Gastroesophageal sphincter (tissue), 3 donors: ENCODE results near the gene GSTO1.

ENCODE experiments used
- CTCF ChIP-seq, 4 experiments: fragments of 200-600 bp in 2 of 4; fragments of 450-650 bp in 2 of 4; sonication (generic) in 1 of 4; IDR thresholded peaks; one replicate each; pipeline ENCODE4 v1.5.1; 2017 to 2019; ENCODE audit warnings: antibody characterized with exemption in 4 of 4, mild to moderate bottlenecking in 2 of 4, moderate library complexity in 2 of 4
- POLR2AphosphoS5 ChIP-seq: sonication (generic); formaldehyde crosslinking; IDR thresholded peaks from one replicate; pipeline ENCODE4 v1.6.1; 2017; ENCODE audit warnings: antibody characterized with exemption

DNA sequence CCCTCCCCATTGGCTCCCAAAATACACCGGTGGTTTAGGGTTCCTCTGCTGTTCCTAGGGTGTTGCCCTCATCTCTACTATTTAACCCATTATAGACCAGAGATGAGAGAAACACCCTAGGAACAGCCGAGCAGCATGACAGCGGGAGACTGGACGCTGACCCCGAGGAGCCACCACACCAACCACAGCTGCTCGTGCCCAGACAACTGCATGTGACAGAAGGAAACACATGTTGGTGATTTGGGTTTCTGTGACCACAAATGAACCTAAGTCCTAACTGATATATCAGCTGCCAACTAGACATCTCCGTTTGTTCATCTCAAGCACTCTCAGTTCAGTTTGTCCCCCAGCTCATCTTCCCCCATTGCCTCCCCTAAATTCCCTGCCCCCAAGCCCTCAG, 35.9 kb upstream of the GSTO1 start:
- TF ChIP-seq CTCF (IDR thresholded peaks at IDR 0.05) = no peak
- no peak for TF ChIP-seq POLR2AphosphoS5
